Activated CD8-positive, alpha-beta T cell treated with anti-CD3 and anti-CD28 coated beads, Interleukin-2, amount 10 ng/mL, durations not matched to agents 7 days and 5 days (primary cell): ENCODE measurements around the gene COX6A2. TPM values are rescaled to one million over a fixed set of nuclear protein-coding genes. Genes with fewer than 3 reads are reported as not detected.
"Not testable (repeated sequence)": the region's sequence is repeated elsewhere in the genome, so short reads cannot be mapped to it uniquely, and the experiment has no call there.

Source experiments
- ATAC-seq: fragments of 150-1000 bp; cut with Tn5 transposase; one replicate; pipeline ENCODE4 v1.10.0; 2021; ENCODE audit warnings: moderate library complexity
- CTCF ChIA-PET: fragments of 350-600 bp; sonication (Branson Sonifier 250); formaldehyde crosslinking; loops from one replicate; lab custom pipeline; 2021; ENCODE audit warnings: antibody characterized with exemption; lab: Charles Lee
- POLR2A ChIA-PET: fragments of 350-600 bp; sonication (Branson Sonifier 250); formaldehyde crosslinking; loops from one replicate; lab custom pipeline; 2021; ENCODE audit warnings: antibody characterized with exemption; lab: Charles Lee
- DNase-seq: peaks from one replicate; pipeline ENCODE4 v3.0.0-alpha.2; 2020
- H3K27ac Mint-ChIP-seq: one replicate; pipeline ENCODE4 v1.8.0; 2021; ENCODE audit warnings: mild to moderate bottlenecking, mixed read lengths
- H3K27me3 Mint-ChIP-seq: one replicate; pipeline ENCODE4 v1.8.0; 2021; ENCODE audit warnings: low read depth, mixed read lengths
- H3K36me3 Mint-ChIP-seq: one replicate; pipeline ENCODE4 v1.8.0; 2021; ENCODE audit warnings: low read depth, mixed read lengths
- H3K4me1 Mint-ChIP-seq: one replicate; pipeline ENCODE4 v1.8.0; 2021; ENCODE audit warnings: low read depth, mixed read lengths
- H3K4me3 Mint-ChIP-seq: one replicate; pipeline ENCODE4 v1.8.0; 2021; ENCODE audit warnings: mild to moderate bottlenecking, mixed read lengths
- H3K9me3 Mint-ChIP-seq: one replicate; pipeline ENCODE4 v1.8.0; 2022; ENCODE audit warnings: mixed read lengths; ENCODE audit not compliant: insufficient read depth
- total RNA-seq, 2 experiments: library from RNA; stranded (reverse); gene quantifications; one replicate each; pipeline ENCODE4 v1.2.3, GENCODE V29; 2021

The COX6A2 gene
- total RNA-seq, 2 experiments from 2014 or later: not detected

GRCh38 chr16:31452631-31453106 is 24.5 kb upstream of the COX6A2 start:
- Mint-ChIP-seq H3K27ac (no peak overlapping the region), H3K9me3 (no peaks in the 10 kb centered on the region), H3K4me1 (peaks cover 49% of the 10 kb centered on the region), H3K36me3 (peaks cover 22% of the 10 kb centered on the region), H3K27me3 (no peaks in the 10 kb centered on the region), H3K4me3 (no peak overlapping the region)
- CTCF ChIA-PET: interaction anchor here (1.4 to 2.8 kb wide), 4 partner anchors 8 to 417 kb away, joined by 3 to 12 read pairs (median 9); partner anchors contain the start of gene ZNF843
- POLR2A ChIA-PET: no interaction called here
- ATAC-seq (no peak), DNase-seq (no peak)

- CTCF ChIA-PET: interaction anchor here (1.0 to 2.8 kb wide), 6 partner anchors 9 to 310 kb away, joined by 3 to 12 read pairs (median 6); partner anchors contain the start of gene ZNF843
- POLR2A ChIA-PET: interaction anchor here (0.6 kb wide), 1 partner anchor 82 kb away, joined by 4 read pairs; no protein-coding TSS in a partner anchor
- Mint-ChIP-seq H3K9me3 (no peaks in the 10 kb centered on the region), H3K27me3 (no peaks in the 10 kb centered on the region), H3K27ac (no peak overlapping the region), H3K4me3 (no peak overlapping the region), H3K4me1 (peaks cover 42% of the 10 kb centered on the region), H3K36me3 (peaks cover 16% of the 10 kb centered on the region)
- ATAC-seq (no peak), DNase-seq (no peak)
Measured at GRCh38 chr16:31451681-31452351, 23.7 kb upstream of the COX6A2 start.

GRCh38 chr16:31451201-31451600 is 23.0 kb upstream of the COX6A2 start:
- no peak overlapping the region for H3K4me3 Mint-ChIP-seq
- no peak overlapping the region for H3K27ac Mint-ChIP-seq
- peaks cover 37% of the 10 kb centered on the region for H3K4me1 Mint-ChIP-seq
- no peaks in the 10 kb centered on the region for H3K27me3 Mint-ChIP-seq
- peaks cover 14% of the 10 kb centered on the region for H3K36me3 Mint-ChIP-seq
- ATAC-seq (no peak), DNase-seq (no peak)
- POLR2A ChIA-PET: interaction anchor here (0.6 kb wide), 1 partner anchor 82 kb away, joined by 4 read pairs; no protein-coding TSS in a partner anchor
- H3K9me3 Mint-ChIP-seq: no peaks in the 10 kb centered on the region
- CTCF ChIA-PET: interaction anchor here (1.0 to 2.8 kb wide), 6 partner anchors 8 to 309 kb away, joined by 3 to 12 read pairs (median 6); partner anchors contain the start of gene ZNF843

- H3K4me3 Mint-ChIP-seq, DNase-seq, H3K36me3 Mint-ChIP-seq, H3K27me3 Mint-ChIP-seq, ATAC-seq, H3K9me3 Mint-ChIP-seq, H3K27ac Mint-ChIP-seq, CTCF ChIA-PET, POLR2A ChIA-PET: not testable (repeated sequence)
- peaks cover 18% of the 10 kb centered on the region for H3K4me1 Mint-ChIP-seq
Measured at GRCh38 chr16:31445931-31446330, 17.8 kb upstream of the COX6A2 start.

DNA sequence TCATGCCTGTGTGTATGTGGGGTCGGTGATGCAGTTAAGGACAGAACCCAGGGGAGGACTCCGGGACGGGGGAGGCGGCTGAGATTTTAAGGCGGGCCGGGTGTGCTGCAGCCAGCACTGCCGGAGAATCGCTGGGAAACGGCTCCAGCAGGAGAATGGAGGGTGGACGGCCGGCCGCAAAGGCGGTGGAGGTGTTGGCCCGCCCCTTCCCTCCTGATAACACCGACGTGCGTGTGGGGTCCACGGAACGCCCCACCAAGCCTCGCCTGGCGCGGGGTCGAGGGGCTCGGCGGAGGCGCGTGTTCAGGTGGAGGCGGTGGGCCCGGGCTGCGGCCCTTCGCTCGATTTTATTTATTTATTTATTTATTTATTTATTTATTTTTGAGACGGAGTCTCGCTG is 13.8 kb upstream of the COX6A2 start:
- CTCF ChIA-PET: interaction anchor here (0.6 to 5.1 kb wide), 17 partner anchors 10 to 457 kb away, joined by 3 to 42 read pairs (median 6); partner anchors contain the start of genes ARMC5, HSD3B7, PYCARD and PYDC1
- POLR2A ChIA-PET: interaction anchor here (0.6 to 2.5 kb wide), 7 partner anchors 16 to 262 kb away, joined by 3 to 11 read pairs (median 4); partner anchors contain the start of genes ARMC5, FUS and PYCARD
- peaks cover 32% of the 10 kb centered on the region for H3K4me1 Mint-ChIP-seq
- no peak for ATAC-seq
- no peak for DNase-seq
- H3K9me3 Mint-ChIP-seq: no peaks in the 10 kb centered on the region
- H3K27ac Mint-ChIP-seq: peak overlapping the region; percentile 54
- H3K4me3 Mint-ChIP-seq: peak overlapping the region; percentile 75
- peaks cover 5% of the 10 kb centered on the region for H3K27me3 Mint-ChIP-seq
- no peaks in the 10 kb centered on the region for H3K36me3 Mint-ChIP-seq

DNA sequence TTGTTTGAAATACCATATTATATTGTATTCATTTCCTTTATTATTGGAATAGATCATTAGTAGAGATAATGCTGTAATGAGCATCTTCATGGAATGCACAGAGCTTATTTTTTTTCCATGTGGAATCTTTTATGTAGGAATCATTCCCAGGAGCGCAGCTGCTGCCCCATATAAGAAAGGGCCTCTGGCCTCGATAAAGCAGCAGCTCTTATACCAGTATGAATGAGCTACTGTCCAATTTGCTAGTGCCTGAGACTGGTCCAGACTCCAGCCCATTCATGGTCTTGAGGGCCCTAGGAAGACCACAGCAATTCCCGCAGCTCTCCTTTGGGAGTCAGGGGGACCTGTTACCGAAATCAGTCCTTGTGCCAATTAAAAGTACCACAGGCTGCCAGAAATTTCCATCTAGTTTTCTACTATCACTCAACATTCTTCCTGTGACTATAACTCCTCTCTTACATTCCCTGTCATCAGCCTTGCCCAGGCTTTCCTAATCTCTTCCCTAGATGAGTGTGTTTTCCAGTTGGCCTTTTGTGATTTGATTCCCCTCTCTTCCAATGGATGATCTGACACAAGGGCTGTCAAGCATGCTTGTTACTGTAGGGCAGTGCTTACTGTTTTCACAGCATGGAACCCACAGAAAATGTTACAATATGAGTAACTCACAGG is 12.5 kb upstream of the COX6A2 start:
- H3K27ac Mint-ChIP-seq: no peak overlapping the region
- POLR2A ChIA-PET: interaction anchor here (1.9 kb wide), 1 partner anchor 10 kb away, joined by 6 read pairs; no protein-coding TSS in a partner anchor
- CTCF ChIA-PET: interaction anchor here (0.7 to 5.1 kb wide), 7 partner anchors 10 to 299 kb away, joined by 3 to 42 read pairs (median 4); partner anchors contain the start of genes ARMC5 and PYCARD
- H3K9me3 Mint-ChIP-seq: no peaks in the 10 kb centered on the region
- ATAC-seq (no peak), DNase-seq (no peak)
- H3K27me3 Mint-ChIP-seq: peaks cover 5% of the 10 kb centered on the region
- H3K36me3 Mint-ChIP-seq: no peaks in the 10 kb centered on the region
- no peak overlapping the region for H3K4me3 Mint-ChIP-seq
- peaks cover 29% of the 10 kb centered on the region for H3K4me1 Mint-ChIP-seq

DNA sequence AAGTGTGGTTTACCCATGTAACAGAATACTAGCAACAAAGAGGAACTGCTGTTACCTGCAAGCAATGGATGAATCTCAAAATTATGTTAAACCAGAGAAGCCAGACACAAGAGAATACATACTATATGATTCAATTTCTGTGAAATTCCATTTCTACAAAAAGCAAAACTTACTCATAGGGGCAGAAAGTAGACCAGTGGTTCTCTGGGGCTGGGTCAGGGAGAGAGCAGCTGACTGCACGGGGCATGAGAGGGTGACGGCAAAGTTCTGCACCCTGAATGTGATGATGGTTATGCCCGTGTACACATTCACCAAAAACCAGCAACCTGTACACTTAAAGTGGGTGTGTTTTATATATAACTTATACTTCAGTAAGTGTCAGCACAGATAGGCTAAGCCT is 11.4 kb upstream of the COX6A2 start:
- Mint-ChIP-seq H3K27ac (no peak overlapping the region), H3K27me3 (peaks cover 2% of the 10 kb centered on the region), H3K36me3 (no peaks in the 10 kb centered on the region), H3K9me3 (no peaks in the 10 kb centered on the region), H3K4me3 (no peak overlapping the region), H3K4me1 (peaks cover 29% of the 10 kb centered on the region)
- ATAC-seq (no peak), DNase-seq (no peak)
- ChIA-PET CTCF (interaction anchor here (1.4 to 2.1 kb wide), 3 partner anchors 21 to 297 kb away, joined by 4 to 6 read pairs (median 5); no protein-coding TSS in a partner anchor), POLR2A (interaction anchor here (1.7 to 1.9 kb wide), 2 partner anchors 8 to 260 kb away, joined by 5 to 6 read pairs; partner anchors contain the start of gene FUS)

DNA sequence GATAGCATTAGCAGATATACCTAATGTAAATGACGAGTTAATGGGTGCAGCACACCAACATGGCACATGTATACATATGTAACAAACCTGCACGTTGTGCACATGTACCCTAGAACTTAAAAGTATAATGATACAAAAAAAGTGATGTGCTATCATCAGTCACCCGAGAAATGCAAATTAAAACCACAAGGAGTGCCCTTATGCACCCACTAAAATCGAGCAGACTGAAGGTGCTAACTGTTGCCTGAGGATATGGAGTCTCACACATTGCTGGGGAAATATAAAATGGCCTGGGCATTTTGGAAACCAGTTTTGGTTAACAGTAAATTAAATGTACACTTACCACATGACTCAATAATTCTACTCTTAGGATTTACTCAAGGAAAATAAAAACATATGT is 10.9 kb upstream of the COX6A2 start:
- H3K4me1 Mint-ChIP-seq: peaks cover 29% of the 10 kb centered on the region
- CTCF ChIA-PET: interaction anchor here (1.0 to 2.1 kb wide), 5 partner anchors 19 to 297 kb away, joined by 3 to 6 read pairs (median 5); no protein-coding TSS in a partner anchor
- POLR2A ChIA-PET: interaction anchor here (1.0 to 1.9 kb wide), 3 partner anchors 8 to 435 kb away, joined by 3 to 6 read pairs (median 5); partner anchors contain the start of genes FUS and ZNF267
- not testable (repeated sequence) for ATAC-seq, H3K36me3 Mint-ChIP-seq, DNase-seq, H3K27me3 Mint-ChIP-seq, H3K9me3 Mint-ChIP-seq, H3K4me3 Mint-ChIP-seq, H3K27ac Mint-ChIP-seq

GRCh38 chr16:31438414-31438813 is 10.3 kb upstream of the COX6A2 start:
- ChIA-PET CTCF (interaction anchor here (1.0 to 2.1 kb wide), 4 partner anchors 20 to 238 kb away, joined by 3 to 5 read pairs (median 4); no protein-coding TSS in a partner anchor), POLR2A (interaction anchor here (1.0 kb wide), 1 partner anchor 435 kb away, joined by 3 read pairs; the partner anchor contains the start of gene ZNF267)
- H3K27me3 Mint-ChIP-seq: peaks cover 2% of the 10 kb centered on the region
- H3K4me3 Mint-ChIP-seq: no peak overlapping the region
- ATAC-seq (no peak), DNase-seq (no peak)
- no peaks in the 10 kb centered on the region for H3K36me3 Mint-ChIP-seq
- no peaks in the 10 kb centered on the region for H3K9me3 Mint-ChIP-seq
- peaks cover 29% of the 10 kb centered on the region for H3K4me1 Mint-ChIP-seq
- H3K27ac Mint-ChIP-seq: no peak overlapping the region

- peaks cover 21% of the 10 kb centered on the region for H3K4me1 Mint-ChIP-seq
- no peak overlapping the region for H3K4me3 Mint-ChIP-seq
- CTCF ChIA-PET: no interaction called here
- ATAC-seq (no peak), DNase-seq (no peak)
- no peaks in the 10 kb centered on the region for H3K9me3 Mint-ChIP-seq
- POLR2A ChIA-PET: no interaction called here
- no peaks in the 10 kb centered on the region for H3K36me3 Mint-ChIP-seq
- H3K27me3 Mint-ChIP-seq: no peaks in the 10 kb centered on the region
- H3K27ac Mint-ChIP-seq: no peak overlapping the region
Measured at GRCh38 chr16:31436221-31437045, 8.3 kb upstream of the COX6A2 start.
